GM19395 (cell line): ENCODE data around the gene PAPOLB.
"Not testable (repeated sequence)": the region's sequence is repeated elsewhere in the genome, so short reads cannot be mapped to it uniquely, and the experiment has no call there.

Experiments used
- ATAC-seq: cut with Tn5 transposase; IDR thresholded peaks from one replicate; pipeline ENCODE4 v1.9.1; 2021; ENCODE audit warnings: mild to moderate bottlenecking, moderate library complexity; ENCODE audit not compliant: unreplicated experiment

Gene PAPOLB

GRCh38 chr7:4861673-4862072 lies at the start of gene PAPOLB:
Gene PAPOLB, minus strand, starts transcription at chr7:4862030. Its CDS starts 220 bp downstream, at chr7:4861810.
- ATAC-seq, result no peak

- ATAC-seq, result no peak
Measured at GRCh38 chr7:4911111-4911828, 49.4 kb upstream of the PAPOLB start.

GRCh38 chr7:4906682-4907081 lies 44.9 kb upstream of the PAPOLB start:
- ATAC-seq, result no peak

- no peak for ATAC-seq
Measured at GRCh38 chr7:4905171-4905570, 43.3 kb upstream of the PAPOLB start.

- ATAC-seq, result no peak
Measured at GRCh38 chr7:4904346-4904745, 42.5 kb upstream of the PAPOLB start.

- ATAC-seq, result no peak
Measured at GRCh38 chr7:4895766-4896165, 33.9 kb upstream of the PAPOLB start.

- ATAC-seq, result no peak
Measured at GRCh38 chr7:4894482-4894881, 32.7 kb upstream of the PAPOLB start.

- no peak for ATAC-seq
Measured at GRCh38 chr7:4893929-4894475, 32.2 kb upstream of the PAPOLB start.

GRCh38 chr7:4893188-4893587 lies 31.4 kb upstream of the PAPOLB start:
- ATAC-seq, result not testable (repeated sequence)

GRCh38 chr7:4891522-4891921 lies 29.7 kb upstream of the PAPOLB start:
- ATAC-seq, result not testable (repeated sequence)

GRCh38 chr7:4889682-4890081 lies 27.9 kb upstream of the PAPOLB start:
- ATAC-seq, result no peak

- ATAC-seq, result no peak
Measured at GRCh38 chr7:4888161-4888560, 26.3 kb upstream of the PAPOLB start.

GRCh38 chr7:4886671-4887070 lies 24.8 kb upstream of the PAPOLB start:
- ATAC-seq, result no peak

- no peak for ATAC-seq
Measured at GRCh38 chr7:4885317-4885807, 23.5 kb upstream of the PAPOLB start.

- no peak for ATAC-seq
Measured at GRCh38 chr7:4884164-4884563, 22.3 kb upstream of the PAPOLB start.

- ATAC-seq, result peak; percentile 79
Measured at GRCh38 chr7:4883372-4884144, 21.7 kb upstream of the PAPOLB start, which contains the start of gene RADIL. Gene RADIL, minus strand, starts transcription at chr7:4883716. Its CDS starts 5,577 bp downstream, at chr7:4878139.

- ATAC-seq, result no peak
Measured at GRCh38 chr7:4883033-4883371, 21.2 kb upstream of the PAPOLB start.

- ATAC-seq, result no peak
Measured at GRCh38 chr7:4882169-4883032, 20.6 kb upstream of the PAPOLB start.

- no peak for ATAC-seq
Measured at GRCh38 chr7:4880218-4880617, 18.4 kb upstream of the PAPOLB start.

GRCh38 chr7:4879396-4880081 lies 17.7 kb upstream of the PAPOLB start:
- no peak for ATAC-seq
